ENCODE results near the gene RBBP4.
A peak's percentile ranks its signal among the peaks of the same experiment; 100 is the strongest.
"Not testable (repeated sequence)": the region's sequence is repeated elsewhere in the genome, so short reads cannot be mapped to it uniquely, and the experiment has no call there.

Gene RBBP4

DNA sequence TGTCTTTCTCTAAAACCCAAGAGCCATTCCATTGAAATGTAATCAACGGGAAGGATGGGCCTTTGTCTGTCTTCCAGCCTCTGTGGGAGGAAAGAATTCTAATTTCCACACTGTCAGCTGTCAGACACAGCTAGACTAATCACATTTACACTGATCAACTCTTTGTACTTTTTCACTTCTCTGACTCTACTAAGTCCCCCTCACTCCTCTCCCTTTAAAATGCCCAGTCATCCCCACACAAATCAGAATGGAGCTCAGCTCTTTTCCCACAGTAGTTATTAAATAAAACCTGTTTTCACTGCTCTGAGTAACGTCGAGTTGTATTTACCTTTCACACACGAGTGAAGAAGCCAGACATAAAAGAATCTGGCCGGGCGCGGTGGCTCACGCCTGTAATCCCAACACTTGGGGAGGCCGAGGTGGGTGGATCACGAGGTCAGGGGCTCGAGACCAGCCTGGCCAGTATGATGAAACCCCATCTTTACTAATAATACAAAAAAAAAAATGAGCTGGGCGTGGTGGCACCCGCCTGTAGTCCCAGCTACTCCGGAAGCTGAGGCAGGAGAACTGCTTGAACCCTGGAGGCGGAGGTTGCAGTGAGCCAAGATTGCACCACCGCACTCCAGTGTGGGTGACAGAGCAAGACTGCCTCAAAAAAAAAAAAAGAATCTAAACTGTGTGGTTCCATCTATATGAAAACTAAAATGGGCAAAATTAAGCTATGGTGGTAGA is 13.9 kb upstream of the RBBP4 start:
- DNase-seq (ENCODE audit: low read depth, low spot score), result no peak
- peak overlapping the region; percentile 29 for H3K27ac ChIP-seq

GRCh38 chr1:32639489-32640075 is 11.4 kb upstream of the RBBP4 start:
- no peak for DNase-seq (ENCODE audit: low read depth, low spot score)
- H3K27ac ChIP-seq, result no peak overlapping the region

DNA sequence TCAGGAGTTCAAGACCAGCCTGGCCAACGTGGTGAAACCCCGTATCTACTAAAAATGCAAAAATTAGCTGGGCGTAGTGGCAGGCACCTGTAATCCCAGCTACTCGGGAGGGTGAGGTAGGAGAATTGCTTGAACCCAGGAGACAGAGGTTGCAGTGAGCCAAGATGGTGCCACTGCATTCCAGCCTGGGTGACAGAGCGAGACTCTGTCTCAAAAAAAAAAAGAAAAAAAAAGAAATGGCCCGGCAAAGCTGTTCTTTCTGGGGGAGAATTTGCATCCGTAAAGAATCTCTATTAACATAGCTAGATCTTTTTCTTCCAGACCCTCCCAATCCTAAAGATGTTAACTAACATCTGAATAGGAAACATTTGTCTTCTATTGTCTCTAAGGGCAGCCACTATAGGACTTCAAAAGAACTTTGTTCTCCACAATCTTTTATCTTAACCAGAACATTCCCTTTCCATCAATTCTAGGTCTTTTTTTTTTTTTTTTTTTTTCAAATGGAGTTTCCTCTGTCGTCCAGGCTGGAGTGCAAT is 8.6 kb upstream of the RBBP4 start:
- not testable (repeated sequence) for DNase-seq (ENCODE audit: low read depth, low spot score); H3K27ac ChIP-seq

DNA sequence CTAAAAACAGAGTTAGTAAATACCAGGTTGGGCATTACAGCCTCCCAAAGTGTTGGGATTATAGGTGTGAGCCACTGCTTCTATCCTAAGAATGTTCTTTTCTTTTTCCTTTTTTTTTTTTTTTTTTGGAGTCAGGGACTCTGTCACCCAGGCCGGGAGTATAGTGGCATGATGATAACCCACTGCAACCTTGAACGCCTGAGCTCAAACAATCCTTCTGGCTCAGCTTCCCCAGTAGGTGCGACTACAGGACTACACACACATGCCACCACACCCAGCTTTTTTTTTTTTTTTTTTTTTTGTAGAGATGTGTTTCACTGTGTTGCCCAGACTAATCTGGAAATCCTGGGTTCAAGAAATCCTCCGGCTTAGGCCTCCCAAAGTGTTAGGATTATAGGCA is 6.6 kb upstream of the RBBP4 start:
- no peak for DNase-seq (ENCODE audit: low read depth, low spot score)
- H3K27ac ChIP-seq, result no peak overlapping the region

GRCh38 chr1:32647308-32648134 is 3.5 kb upstream of the RBBP4 start:
- no peak for DNase-seq (ENCODE audit: low read depth, low spot score)
- H3K27ac ChIP-seq, result no peak overlapping the region

GRCh38 chr1:32650248-32650751 is 708 bp upstream of the RBBP4 start, which contains the start of gene ZBTB8OS:
Gene ZBTB8OS (minus strand): TSS chr1:32650550. CDS start chr1:32650529, 21 bp downstream.
- peak; percentile 82 for DNase-seq (ENCODE audit: low read depth, low spot score)
- H3K27ac ChIP-seq, result peak within 1 kb of the TSS; percentile 98

DNA sequence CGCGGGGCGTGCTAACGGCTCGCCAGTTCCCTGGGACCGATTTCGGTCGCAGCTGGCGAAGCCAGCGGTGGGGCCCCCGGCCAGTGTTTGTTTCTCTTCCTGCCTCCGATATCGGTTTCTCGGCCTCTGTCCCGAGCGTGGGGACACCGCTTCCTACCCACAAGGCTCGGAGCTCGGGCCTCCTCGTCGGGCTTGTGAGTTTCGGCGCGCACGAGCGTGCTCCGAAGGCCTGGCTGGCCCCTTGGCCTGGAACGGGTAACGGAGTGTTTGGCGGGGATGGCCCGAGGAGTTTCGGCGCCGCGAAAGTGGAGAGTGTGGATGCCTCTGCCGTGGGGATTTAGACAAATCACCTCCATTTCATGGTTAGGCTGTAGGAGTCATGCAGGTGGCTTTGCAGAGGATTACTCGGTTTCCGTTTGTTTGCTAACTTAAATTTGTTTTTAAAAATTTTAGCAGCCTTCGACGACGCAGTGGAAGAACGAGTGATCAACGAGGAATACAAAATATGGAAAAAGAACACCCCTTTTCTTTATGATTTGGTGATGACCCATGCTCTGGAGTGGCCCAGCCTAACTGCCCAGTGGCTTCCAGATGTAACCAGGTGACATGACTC is 559 bp downstream of the RBBP4 start:
- no peak for DNase-seq (ENCODE audit: low read depth, low spot score)

GRCh38 chr1:32652244-32652962 is 1.4 kb downstream of the RBBP4 start:
- no peak for DNase-seq (ENCODE audit: low read depth, low spot score)
- H3K27ac ChIP-seq, result no peak overlapping the region

More for the DNA sequence above, 559 bp downstream of the RBBP4 start:
- peak overlapping the region; percentile 98 for H3K27ac ChIP-seq

- H3K27ac ChIP-seq, result no peak overlapping the region
- DNase-seq (ENCODE audit: low read depth, low spot score), result no peak
Measured at GRCh38 chr1:32659581-32659980, 8.6 kb downstream of the RBBP4 start.

DNA sequence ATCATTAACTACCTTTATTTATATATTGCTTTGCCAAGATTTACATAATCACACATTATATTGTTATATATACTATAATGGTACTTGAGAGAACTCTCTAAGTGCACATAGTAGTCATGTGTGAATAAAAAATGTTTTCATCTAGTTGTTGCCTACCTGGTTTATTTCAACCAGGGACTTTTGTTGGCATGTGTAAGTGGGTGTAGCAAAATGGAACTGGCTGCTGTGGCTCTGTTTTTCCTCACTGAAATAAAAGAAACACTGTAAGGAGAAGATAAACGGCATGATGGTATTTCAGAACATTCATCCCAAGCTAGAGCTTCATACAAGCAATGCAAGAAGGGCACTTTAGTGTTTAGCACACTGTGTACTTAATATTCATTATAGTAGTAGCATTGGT is 14.9 kb downstream of the RBBP4 start:
- DNase-seq (ENCODE audit: low read depth, low spot score), result no peak
- H3K27ac ChIP-seq, result no peak overlapping the region

- no peak for DNase-seq (ENCODE audit: low read depth, low spot score)
- no peak overlapping the region for H3K27ac ChIP-seq
Measured at GRCh38 chr1:32666901-32667566, 16.0 kb downstream of the RBBP4 start.

GRCh38 chr1:32668716-32669115 is 17.7 kb downstream of the RBBP4 start:
- not testable (repeated sequence) for H3K27ac ChIP-seq; DNase-seq (ENCODE audit: low read depth, low spot score)

- DNase-seq (ENCODE audit: low read depth, low spot score), result no peak
- H3K27ac ChIP-seq, result no peak overlapping the region
Measured at GRCh38 chr1:32676945-32677344, 25.9 kb downstream of the RBBP4 start.

- not testable (repeated sequence) for DNase-seq (ENCODE audit: low read depth, low spot score); H3K27ac ChIP-seq
Measured at GRCh38 chr1:32679993-32680392, 29.0 kb downstream of the RBBP4 start.

GRCh38 chr1:32680642-32681041 is 29.6 kb downstream of the RBBP4 start:
- DNase-seq (ENCODE audit: low read depth, low spot score), result no peak
- H3K27ac ChIP-seq, result no peak overlapping the region

- H3K27ac ChIP-seq, result no peak overlapping the region
- no peak for DNase-seq (ENCODE audit: low read depth, low spot score)
Measured at GRCh38 chr1:32681509-32681908, 30.5 kb downstream of the RBBP4 start.

- DNase-seq (ENCODE audit: low read depth, low spot score), result no peak
- no peak overlapping the region for H3K27ac ChIP-seq
Measured at GRCh38 chr1:32681999-32682398, 31.0 kb downstream of the RBBP4 start.

GRCh38 chr1:32683397-32683796 is 32.4 kb downstream of the RBBP4 start:
- DNase-seq (ENCODE audit: low read depth, low spot score), result no peak
- no peak overlapping the region for H3K27ac ChIP-seq
